H1 (cell line): ENCODE measurements around the gene NEUROG1. TPM values are rescaled to one million over a fixed set of nuclear protein-coding genes. Genes with fewer than 3 reads are reported as not detected.

Source experiments
- ASH2L ChIP-seq: fragments of 200-600, 300-600 bp; sonication (generic); IDR thresholded peaks from one replicate; pipeline ENCODE4 v1.7.1; 2017; ENCODE audit warnings: low read length
- ATF2 ChIP-seq: IDR thresholded peaks from 2 replicates; pipeline ENCODE4 v1.6.1; 2012; ENCODE audit warnings: low read length, inconsistent platforms
- CBX8 ChIP-seq: fragments of 300-800, 300-1000 bp; sonication (generic); IDR thresholded peaks from 2 replicates; pipeline ENCODE4 v1.7.1; 2016; ENCODE audit warnings: low read depth, low read length, borderline replicate concordance
- MAFK ChIP-seq: IDR thresholded peaks from 2 replicates; pipeline ENCODE4 v1.6.1; 2012; ENCODE audit warnings: low read depth, mild to moderate bottlenecking, improper control_type of control experiment, low read length
- MAX ChIP-seq: IDR thresholded peaks from 2 replicates; pipeline ENCODE4 v1.6.1; 2012; ENCODE audit warnings: inconsistent platforms
- RBBP5 ChIP-seq: IDR thresholded peaks from 2 replicates; pipeline ENCODE4 v1.7.1; 2012; ENCODE audit warnings: low read depth, mild to moderate bottlenecking, inconsistent platforms, low read length, moderate library complexity, borderline replicate concordance
- SRF ChIP-seq: IDR thresholded peaks from 2 replicates; pipeline ENCODE4 v1.6.1; 2011; ENCODE audit warnings: mild to moderate bottlenecking, low read depth, low read length, moderate library complexity
- TBP ChIP-seq: IDR thresholded peaks from 2 replicates; pipeline ENCODE4 v1.6.1; 2011; ENCODE audit warnings: low read depth, low read length, improper control_type of control experiment
- TCF12 ChIP-seq: IDR thresholded peaks from 2 replicates; pipeline ENCODE4 v1.6.1; 2011; ENCODE audit warnings: low read depth, mild to moderate bottlenecking, low read length
- polyA plus RNA-seq, 7 experiments: library from polyadenylated mRNA; depleted of rRNA in 3 of 7; stranded (reverse) in 5 of 7; unstranded in 2 of 7; fragments of >200 nt in 5 of 7; fragments of 200-250 nt in 2 of 7; gene quantifications; 1 replicate in 5 of 7; 2 replicates in 1 of 7; 4 replicates in 1 of 7; pipeline versions ENCODE4 v1.2.1 to v1.2.3, GENCODE V29; 2011 to 2013; ENCODE audit warnings: missing spikeins in 2 of 7, mixed read lengths in 2 of 7
- total RNA-seq: library from RNA; stranded (reverse); fragmentation: NEBNext Ultra II Directional; extraction: Animal tissue kit (Norgen Biotek cat#: 25700); gene quantifications from 2 replicates; pipeline ENCODE4 v1.2.1, GENCODE V29; 2021

The NEUROG1 gene
- total and polyA plus RNA-seq, 2 of the 8 experiments (the other 6 are each of a cell fraction or from before 2014, with no cell fraction given): not detected

- TF ChIP-seq MAX: no peak
- TF ChIP-seq RBBP5: no peak
- TF ChIP-seq MAFK: no peak
- TF ChIP-seq ASH2L: no peak
- TF ChIP-seq TCF12: no peak
- TF ChIP-seq ATF2: no peak
- no peak for TF ChIP-seq CBX8
- no peak for TF ChIP-seq TBP
- TF ChIP-seq SRF: no peak
Observed at GRCh38 chr5:135568246-135568645, 32.5 kb upstream of the NEUROG1 start (continued).
